A549 (cell line): ENCODE data around the gene ANGPT4. TPM values are rescaled to one million over a fixed set of nuclear protein-coding genes. Genes with fewer than 3 reads are reported as not detected.
A peak's percentile ranks its signal among the peaks of the same experiment; 100 is the strongest.

Experiments used
- ATAC-seq, 2 experiments: fragments of 200-7000 bp in 1 of 2; fragments of >200 bp in 1 of 2; cut with Nextera tagmentation in 1 of 2; cut with Tn5 transposase in 1 of 2; 3 replicates each; pipeline versions ENCODE4 v1.8.0 to v1.9.1; 2018 to 2020; ENCODE audit warnings: mild to moderate bottlenecking in 1 of 2, moderate library complexity in 1 of 2
- CTCF ChIA-PET: fragments of 300-600 bp; sonication (Branson Sonifier 250); formaldehyde crosslinking; extraction: SDS; loops from one replicate; lab custom pipeline; 2021; ENCODE audit warnings: antibody characterized with exemption, inconsistent platforms; lab: Yijun Ruan, JAX
- POLR2A ChIA-PET: fragments of 350-600 bp; formaldehyde crosslinking; extraction: SDS; loops from one replicate; lab custom pipeline; 2021; ENCODE audit warnings: antibody characterized with exemption, inconsistent platforms; lab: Yijun Ruan, JAX
- DNase-seq, 2 experiments: peaks; one replicate each; pipeline versions ENCODE4 v3.0.0 to v3.0.0-alpha.2; 2011 to 2016; ENCODE audit warnings: low read depth in 1 of 2, low spot score in 1 of 2
- FAIRE-seq: peaks from 2 replicates; lab custom pipeline; 2011; peaks lifted over from hg19 to GRCh38; lab: Jason Lieb, UNC
- H3K27ac ChIP-seq, 2 experiments: fragments of >200 bp; sonication (Bioruptor Twin); formaldehyde crosslinking; 3 replicates each; pipeline ENCODE4 v1.5.1; 2016 to 2017
- H3K4me1 ChIP-seq: fragments of >200 bp; sonication (Bioruptor Twin); formaldehyde crosslinking; 3 replicates; pipeline ENCODE4 v1.6.1; 2016
- H3K4me2 ChIP-seq: fragments of >200 bp; sonication (Bioruptor Twin); formaldehyde crosslinking; 3 replicates; pipeline ENCODE4 v1.6.1; 2016
- H3K4me3 ChIP-seq: fragments of >200 bp; sonication (Bioruptor Twin); formaldehyde crosslinking; 3 replicates; pipeline ENCODE4 v1.5.1; 2016
- H3K9me3 ChIP-seq: fragments of >200 bp; sonication (Bioruptor Twin); formaldehyde crosslinking; 3 replicates; pipeline ENCODE4 v1.6.1; 2016
- BCL3 ChIP-seq: fragments of >200 bp; sonication (Bioruptor Twin); formaldehyde crosslinking; IDR thresholded peaks from 3 replicates; pipeline ENCODE4 v1.6.1; 2016
- CBX8 ChIP-seq: fragments of 200-600 bp; sonication (generic); IDR thresholded peaks from 2 replicates; pipeline ENCODE4 v1.6.1; 2016
- ELK1 ChIP-seq: fragments of 150-350 bp; IDR thresholded peaks from 2 replicates; pipeline ENCODE4 v1.6.1; 2014; ENCODE audit warnings: low read depth, mild to moderate bottlenecking, low read length
- FOSB ChIP-seq: fragments of 250-450 bp; sonication (Bioruptor Pico); IDR thresholded peaks from 2 replicates; pipeline ENCODE4 v1.5.0; 2020; ENCODE audit warnings: mild to moderate bottlenecking, moderate library complexity
- GATA3 ChIP-seq: IDR thresholded peaks from 2 replicates; pipeline ENCODE4 v1.6.1; 2012; ENCODE audit warnings: borderline replicate concordance
- HDAC2 ChIP-seq: fragments of 200-600 bp; sonication (generic); IDR thresholded peaks from 2 replicates; pipeline ENCODE4 v1.6.1; 2016
- HMGXB4 ChIP-seq: fragments of 250-450 bp; sonication (Bioruptor Pico); IDR thresholded peaks from 2 replicates; pipeline ENCODE4 v1.5.0; 2021; ENCODE audit warnings: mild to moderate bottlenecking, moderate library complexity, borderline replicate concordance
- HOXA7 ChIP-seq: fragments of 250-450 bp; sonication (Bioruptor Pico); IDR thresholded peaks from 2 replicates; pipeline ENCODE4 v1.5.0; 2020; ENCODE audit warnings: mild to moderate bottlenecking, moderate library complexity
- HOXB13 ChIP-seq: fragments of 250-450 bp; sonication (Bioruptor Pico); IDR thresholded peaks from 2 replicates; pipeline ENCODE4 v1.5.0; 2020; ENCODE audit warnings: low read depth, mild to moderate bottlenecking, moderate library complexity
- KDM5A ChIP-seq: fragments of 200-600 bp; sonication (generic); IDR thresholded peaks from 2 replicates; pipeline ENCODE4 v1.6.1; 2016; ENCODE audit warnings: antibody characterized with exemption, mild to moderate bottlenecking
- MAFK ChIP-seq: fragments of 450-650 bp; IDR thresholded peaks from 2 replicates; pipeline ENCODE4 v1.6.1; 2014; ENCODE audit not compliant: partially characterized antibody
- NPAS2 ChIP-seq: fragments of 250-450 bp; sonication (Bioruptor Pico); IDR thresholded peaks from 2 replicates; pipeline ENCODE4 v1.8.0; 2022; ENCODE audit warnings: mild to moderate bottlenecking, moderate library complexity, borderline replicate concordance
- PHF8 ChIP-seq: fragments of 200-600 bp; sonication (generic); IDR thresholded peaks from 2 replicates; pipeline ENCODE4 v1.6.1; 2016; ENCODE audit warnings: low read depth, mild to moderate bottlenecking, antibody characterized with exemption, moderate library complexity, borderline replicate concordance
- RARB ChIP-seq: fragments of 250-450 bp; sonication (Bioruptor Pico); IDR thresholded peaks from 2 replicates; pipeline ENCODE4 v1.8.0; 2021; ENCODE audit warnings: mild to moderate bottlenecking, moderate library complexity
- ZC3H11A ChIP-seq: fragments of 450-650 bp; IDR thresholded peaks from 2 replicates; pipeline ENCODE4 v1.6.1; 2014; ENCODE audit warnings: antibody characterized with exemption, mild to moderate bottlenecking
- ZFP36 ChIP-seq: fragments of 450-650 bp; IDR thresholded peaks from 2 replicates; pipeline ENCODE4 v1.6.1; 2014; ENCODE audit warnings: borderline replicate concordance; ENCODE audit not compliant: partially characterized antibody
- ZSCAN20 ChIP-seq: fragments of 250-450 bp; sonication (Bioruptor Pico); IDR thresholded peaks from 2 replicates; pipeline ENCODE4 v1.8.0; 2022; ENCODE audit warnings: mild to moderate bottlenecking, moderate library complexity
- WGBS: methylation state at CpG from one replicate; pipeline ENCODE4 v1.1.6; 2017; ENCODE audit errors: missing lambda C conversion rate; 5-methylcytosine and 5-hydroxymethylcytosine counted together
- polyA plus RNA-seq, 4 experiments: library from polyadenylated mRNA; depleted of rRNA in 3 of 4; stranded (reverse); fragments of >200 nt; fragmentation: RNase III in 1 of 4; extraction: RNeasy Plus Mini Kit Qiagen cat#74134 plus additional on column Dnase treatment in 1 of 4; gene quantifications; 2 replicates in 3 of 4; 3 replicates in 1 of 4; pipeline ENCODE4 v1.2.3, GENCODE V29; 2011 to 2017

Gene ANGPT4
- polyA plus RNA-seq, 2 of the 4 experiments (the other 2 are of a cell fraction): 0.04 TPM; not detected in 1

- H3K4me2 ChIP-seq: no peak overlapping the region
- H3K4me1 ChIP-seq: peaks cover 5% of the 10 kb centered on the region; the same call in 1 of the 3 replicates
- DNase-seq (no peak), FAIRE-seq (no peak), ATAC-seq (peak in 1 of 2 experiments; percentile 5; a peak in 1 of 6 replicates)
- ChIA-PET CTCF (interaction anchor here (0.7 to 4.2 kb wide), 7 partner anchors 9 to 308 kb away, joined by 3 to 28 read pairs (median 4); no protein-coding TSS in a partner anchor), POLR2A (no interaction called here)
- WGBS: 85% methylated on average over 9 of the region's 9 CpGs
- TF ChIP-seq ZC3H11A (no peak), FOSB (CRISPR knock-in tag) (no peak), PHF8 (no peak), HOXB13 (CRISPR knock-in tag) (no peak)
- no peak overlapping the region for H3K27ac ChIP-seq
- no peaks in the 10 kb centered on the region for H3K9me3 ChIP-seq
- H3K4me3 ChIP-seq: no peak overlapping the region
These were observed 72.2 kb downstream of the ANGPT4 start for GRCh38 chr20:843912-844311.

- POLR2A ChIA-PET: no interaction called here
- ATAC-seq (no peak), DNase-seq (no peak), FAIRE-seq (no peak)
- H3K9me3 ChIP-seq: no peaks in the 10 kb centered on the region
- 81% methylated on average over 2 of the region's 2 CpGs for WGBS
- CTCF ChIA-PET: interaction anchor here (1.5 to 4.2 kb wide), 4 partner anchors 10 to 114 kb away, joined by 3 to 28 read pairs (median 8); no protein-coding TSS in a partner anchor
- no peak overlapping the region for H3K4me3 ChIP-seq
- H3K4me2 ChIP-seq: no peak overlapping the region
- H3K27ac ChIP-seq: no peak overlapping the region
- TF ChIP-seq NPAS2 (CRISPR knock-in tag): no peak
- TF ChIP-seq MAFK: peak; percentile 56
- peaks cover 5% of the 10 kb centered on the region; the same call in 1 of the 3 replicates for H3K4me1 ChIP-seq
These were observed 73.6 kb downstream of the ANGPT4 start for GRCh38 chr20:842547-842940.

- Histone ChIP-seq H3K27ac (peak overlapping the region; percentile 74 to 88), H3K4me3 (peak overlapping the region; percentile 53), H3K4me1 (peaks cover 5% of the 10 kb centered on the region; the same call in 1 of the 3 replicates), H3K4me2 (peak overlapping the region; percentile 89), H3K9me3 (no peaks in the 10 kb centered on the region)
- WGBS: 81% methylated on average over 58 of the region's 62 CpGs
- ChIA-PET CTCF (interaction anchor here (0.9 to 4.2 kb wide), 9 partner anchors 9 to 115 kb away, joined by 3 to 28 read pairs (median 4); partner anchors contain the start of gene FAM110A), POLR2A (no interaction called here)
- TF ChIP-seq RARB (CRISPR knock-in tag) (no peak), HDAC2 (no peak), GATA3 (no peak), HOXA7 (CRISPR knock-in tag) (no peak), KDM5A (no peak), ELK1 (no peak), ZSCAN20 (no peak), ZFP36 (no peak), CBX8 (no peak), HMGXB4 (CRISPR knock-in tag) (no peak), BCL3 (no peak)
- DNase-seq (no peak), FAIRE-seq (no peak), ATAC-seq (no peak)
These were observed 74.3 kb downstream of the ANGPT4 start for GRCh38 chr20:841568-842546.
